Neural crest cell (in vitro differentiated cells): Measurements from ENCODE around the gene KANK4. TPM values are rescaled to one million over a fixed set of nuclear protein-coding genes. Genes with fewer than 3 reads are reported as not detected.

Experiments
- DNase-seq: peaks from one replicate; pipeline ENCODE4 v3.0.0; 2021; ENCODE audit warnings: low read depth, mixed read lengths, low spot score
- H3K27ac Mint-ChIP-seq: one replicate; pipeline ENCODE4 v1.8.0; 2021; ENCODE audit warnings: mild to moderate bottlenecking, mixed read lengths; ENCODE audit not compliant: unreplicated experiment
- H3K27me3 Mint-ChIP-seq: 2 replicates; pipeline ENCODE4 v1.8.0; 2021; ENCODE audit warnings: low read depth, mild to moderate bottlenecking, mixed read lengths
- H3K36me3 Mint-ChIP-seq: 2 replicates; pipeline ENCODE4 v1.8.0; 2021; ENCODE audit warnings: low read depth, mild to moderate bottlenecking, mixed read lengths
- H3K4me1 Mint-ChIP-seq: 2 replicates; pipeline ENCODE4 v1.8.0; 2021; ENCODE audit warnings: mixed read lengths
- H3K4me3 Mint-ChIP-seq: one replicate; pipeline ENCODE4 v1.8.0; 2021; ENCODE audit warnings: mild to moderate bottlenecking, mixed read lengths
- H3K9me3 Mint-ChIP-seq: 2 replicates; pipeline ENCODE4 v1.8.0; 2021; ENCODE audit warnings: mixed read lengths
- CTCF ChIP-seq: fragments of 200-600 bp; sonication (generic); conservative IDR thresholded peaks from 2 replicates; pipeline ENCODE4 v1.5.0; 2021; ENCODE audit warnings: antibody characterized with exemption, mild to moderate bottlenecking
- total RNA-seq: library from RNA; stranded (reverse); gene quantifications from 2 replicates; pipeline ENCODE4 v1.2.1, GENCODE V29; 2021

KANK4 gene
- total RNA-seq, 1 donor from 2014 or later: 5.4 TPM

GRCh38 chr1:62208970-62209369 lies 110.3 kb downstream of the KANK4 start:
- no peak overlapping the region for H3K27ac Mint-ChIP-seq
- H3K27me3 Mint-ChIP-seq: no peaks in the 10 kb centered on the region
- H3K9me3 Mint-ChIP-seq: peaks cover 20% of the 10 kb centered on the region
- peaks cover 55% of the 10 kb centered on the region for H3K36me3 Mint-ChIP-seq
- no peak for TF ChIP-seq CTCF
- no peaks in the 10 kb centered on the region for H3K4me1 Mint-ChIP-seq
- no peak overlapping the region for H3K4me3 Mint-ChIP-seq
- no peak for DNase-seq

DNA sequence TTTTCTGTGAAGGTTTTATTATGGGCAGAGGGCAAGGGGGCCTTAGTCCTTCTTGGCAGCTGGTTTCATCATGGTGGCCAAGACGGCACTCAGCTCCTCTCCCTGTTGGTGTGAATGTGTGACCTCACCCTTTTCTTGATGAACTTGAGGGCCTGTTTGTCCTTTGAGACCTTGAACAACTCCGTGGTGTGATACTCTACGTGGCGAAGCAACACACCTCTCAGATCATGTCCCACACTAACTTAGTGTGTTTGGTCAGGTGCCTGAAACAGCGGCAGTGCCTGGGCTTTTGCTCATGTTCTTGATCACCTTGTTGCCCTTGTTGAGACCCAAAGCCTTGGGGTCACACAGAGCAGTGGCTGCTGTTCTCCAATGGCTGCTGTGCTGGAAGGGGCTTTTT lies 111.1 kb downstream of the KANK4 start:
- Mint-ChIP-seq H3K27me3 (no peaks in the 10 kb centered on the region), H3K36me3 (peaks cover 54% of the 10 kb centered on the region), H3K4me3 (no peak overlapping the region), H3K9me3 (peaks cover 20% of the 10 kb centered on the region), H3K4me1 (no peaks in the 10 kb centered on the region), H3K27ac (peak overlapping the region; percentile 78)
- TF ChIP-seq CTCF: no peak
- DNase-seq: no peak

- H3K4me1 Mint-ChIP-seq: no peaks in the 10 kb centered on the region
- H3K27ac Mint-ChIP-seq: no peak overlapping the region
- TF ChIP-seq CTCF: no peak
- H3K27me3 Mint-ChIP-seq: no peaks in the 10 kb centered on the region
- peaks cover 53% of the 10 kb centered on the region for H3K36me3 Mint-ChIP-seq
- no peak overlapping the region for H3K4me3 Mint-ChIP-seq
- H3K9me3 Mint-ChIP-seq: peaks cover 20% of the 10 kb centered on the region
- DNase-seq: no peak
Observed at GRCh38 chr1:62207187-62207586, 112.0 kb downstream of the KANK4 start.

DNA sequence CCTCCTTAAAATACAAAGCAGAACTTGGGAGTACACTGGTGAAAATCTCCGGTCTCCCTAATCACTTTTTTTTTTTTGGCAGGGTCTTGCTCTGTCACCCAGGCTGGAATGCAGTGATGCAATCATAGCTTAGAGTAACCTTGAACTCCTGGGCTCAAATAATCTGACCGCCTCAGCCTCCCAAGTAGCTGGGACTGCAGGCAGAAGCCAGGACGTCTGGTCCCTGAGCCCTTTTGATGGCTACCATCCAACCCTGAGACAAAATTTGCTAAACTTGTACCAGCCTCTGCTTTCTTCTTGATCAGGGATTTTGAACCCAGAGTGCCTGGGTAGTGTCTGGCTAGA lies 120.5 kb downstream of the KANK4 start:
- Mint-ChIP-seq H3K36me3 (peaks cover 4% of the 10 kb centered on the region), H3K4me1 (peaks cover 32% of the 10 kb centered on the region), H3K27me3 (peaks cover 54% of the 10 kb centered on the region), H3K9me3 (peaks cover 5% of the 10 kb centered on the region), H3K4me3 (peak overlapping the region; percentile 4), H3K27ac (no peak overlapping the region)
- no peak for DNase-seq
- TF ChIP-seq CTCF: no peak

DNA sequence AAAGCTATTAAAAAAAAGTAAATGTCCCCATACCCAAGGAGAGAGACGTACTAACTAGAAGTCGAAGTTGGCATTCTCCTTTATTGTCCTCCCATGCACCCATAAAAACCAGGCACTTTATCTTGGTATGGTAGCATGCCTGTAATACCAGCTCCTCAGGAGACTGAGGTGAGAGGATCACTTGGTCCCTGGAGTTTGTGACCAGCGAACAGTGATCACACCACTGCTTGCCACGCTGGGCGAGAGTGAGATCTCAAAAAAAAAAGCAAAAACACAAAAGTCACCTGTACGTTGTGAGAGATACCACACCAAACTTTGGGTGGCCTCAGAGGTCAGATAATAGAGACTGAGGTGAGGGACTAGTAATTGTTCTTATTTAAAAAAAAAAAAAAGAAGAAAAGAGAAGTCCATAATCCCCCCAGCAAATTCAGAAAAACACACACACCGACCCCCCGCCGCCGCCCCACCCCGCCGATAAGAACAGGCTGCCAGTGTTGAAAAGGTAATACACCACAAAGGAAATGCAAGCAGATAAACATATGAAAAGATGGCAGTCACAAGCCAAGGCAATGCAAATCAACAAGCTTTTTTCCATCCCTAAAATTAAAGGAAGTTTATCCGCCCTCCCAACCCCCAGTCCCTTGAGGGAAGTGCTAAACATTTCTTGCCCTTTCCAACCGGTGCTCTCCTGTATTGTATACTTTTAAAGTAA lies 121.0 kb downstream of the KANK4 start:
- TF ChIP-seq CTCF: no peak
- Mint-ChIP-seq H3K27ac (no peak overlapping the region), H3K9me3 (peaks cover 5% of the 10 kb centered on the region), H3K4me3 (peak overlapping the region; percentile 4), H3K4me1 (peaks cover 32% of the 10 kb centered on the region), H3K36me3 (peaks cover 4% of the 10 kb centered on the region), H3K27me3 (peaks cover 59% of the 10 kb centered on the region)
- DNase-seq: no peak
